ENCODE measurements around the gene FPR2.

- TF ChIP-seq POLR2A (IDR thresholded peaks at IDR 0.05): no peak
- TF ChIP-seq CTCF (IDR thresholded peaks at IDR 0.05): no peak
Observed at GRCh38 chr19:51714848-51715247, 46.1 kb upstream of the FPR2 start.
